ENCODE data around the gene SORCS2. TPM values are rescaled to one million over a fixed set of nuclear protein-coding genes. Genes with fewer than 3 reads are reported as not detected.

The SORCS2 gene
- total RNA-seq, 4 donors from 2014 or later, result 0.19 to 0.85 (median 0.66) TPM

DNA sequence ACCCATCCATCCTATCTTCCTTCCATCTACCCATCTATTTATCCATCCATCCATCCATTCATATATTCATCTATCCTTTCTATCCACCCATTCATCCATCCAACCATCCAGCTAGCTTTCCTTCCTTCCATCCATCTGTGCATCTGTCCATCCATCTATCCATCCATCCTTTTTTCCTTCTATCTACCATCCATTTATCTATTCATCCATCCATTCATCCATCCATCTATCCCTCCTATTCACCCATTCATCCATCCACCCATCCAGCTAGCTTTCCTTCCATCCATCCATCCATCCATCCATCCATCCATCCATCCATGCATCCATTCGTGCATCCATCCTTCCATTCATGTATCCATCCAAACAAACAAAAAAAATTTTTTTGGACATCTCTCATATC lies 123.6 kb downstream of the SORCS2 start:
- TF ChIP-seq, protein P1, sequence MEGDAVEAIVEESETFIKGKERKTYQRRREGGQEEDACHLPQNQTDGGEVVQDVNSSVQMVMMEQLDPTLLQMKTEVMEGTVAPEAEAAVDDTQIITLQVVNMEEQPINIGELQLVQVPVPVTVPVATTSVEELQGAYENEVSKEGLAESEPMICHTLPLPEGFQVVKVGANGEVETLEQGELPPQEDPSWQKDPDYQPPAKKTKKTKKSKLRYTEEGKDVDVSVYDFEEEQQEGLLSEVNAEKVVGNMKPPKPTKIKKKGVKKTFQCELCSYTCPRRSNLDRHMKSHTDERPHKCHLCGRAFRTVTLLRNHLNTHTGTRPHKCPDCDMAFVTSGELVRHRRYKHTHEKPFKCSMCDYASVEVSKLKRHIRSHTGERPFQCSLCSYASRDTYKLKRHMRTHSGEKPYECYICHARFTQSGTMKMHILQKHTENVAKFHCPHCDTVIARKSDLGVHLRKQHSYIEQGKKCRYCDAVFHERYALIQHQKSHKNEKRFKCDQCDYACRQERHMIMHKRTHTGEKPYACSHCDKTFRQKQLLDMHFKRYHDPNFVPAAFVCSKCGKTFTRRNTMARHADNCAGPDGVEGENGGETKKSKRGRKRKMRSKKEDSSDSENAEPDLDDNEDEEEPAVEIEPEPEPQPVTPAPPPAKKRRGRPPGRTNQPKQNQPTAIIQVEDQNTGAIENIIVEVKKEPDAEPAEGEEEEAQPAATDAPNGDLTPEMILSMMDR (IDR thresholded peaks at IDR 0.05; ENCODE audit: low read depth), result no peak

GRCh38 chr4:7319024-7319423 lies 126.7 kb downstream of the SORCS2 start:
- TF ChIP-seq, protein P1 (IDR thresholded peaks at IDR 0.05; ENCODE audit: low read depth), result no peak

DNA sequence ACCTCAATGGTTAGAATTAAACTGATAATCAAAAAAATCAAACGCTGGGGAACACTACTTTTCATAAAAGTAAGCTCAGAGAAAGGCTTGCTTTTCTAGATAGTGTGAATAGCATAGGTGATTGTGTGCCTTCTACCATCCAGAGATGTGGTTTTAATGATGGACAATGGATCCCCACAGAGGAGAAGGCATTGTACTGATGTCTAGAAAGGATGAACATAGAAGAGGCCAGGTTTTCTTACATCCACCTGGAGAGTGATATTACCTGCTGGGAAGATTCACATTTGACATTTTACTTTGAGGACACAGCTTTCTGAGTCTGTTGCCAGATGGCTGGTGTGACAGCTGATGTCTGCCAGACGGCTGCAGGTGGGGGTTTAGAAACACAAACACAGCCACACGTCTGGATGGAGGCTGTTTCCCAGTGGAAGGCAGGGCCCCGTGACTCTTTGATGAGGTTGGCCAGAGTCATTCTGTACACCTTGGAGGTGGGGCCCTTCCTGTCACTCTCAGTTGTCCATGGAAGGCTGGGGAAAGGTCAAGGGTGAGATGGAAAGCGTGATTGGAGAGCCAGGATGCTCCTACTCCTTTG lies 128.0 kb downstream of the SORCS2 start:
- TF ChIP-seq, protein P1 (IDR thresholded peaks at IDR 0.05; ENCODE audit: low read depth), result no peak

GRCh38 chr4:7322166-7322991 lies 130.0 kb downstream of the SORCS2 start:
- TF ChIP-seq, protein P1 (IDR thresholded peaks at IDR 0.05; ENCODE audit: low read depth), result no peak

- TF ChIP-seq, protein P1 (IDR thresholded peaks at IDR 0.05; ENCODE audit: low read depth), result no peak
These were observed 131.1 kb downstream of the SORCS2 start for GRCh38 chr4:7323461-7323871.

- TF ChIP-seq, protein P1 (IDR thresholded peaks at IDR 0.05; ENCODE audit: low read depth), result no peak
These were observed 131.7 kb downstream of the SORCS2 start for GRCh38 chr4:7323872-7324650.

DNA sequence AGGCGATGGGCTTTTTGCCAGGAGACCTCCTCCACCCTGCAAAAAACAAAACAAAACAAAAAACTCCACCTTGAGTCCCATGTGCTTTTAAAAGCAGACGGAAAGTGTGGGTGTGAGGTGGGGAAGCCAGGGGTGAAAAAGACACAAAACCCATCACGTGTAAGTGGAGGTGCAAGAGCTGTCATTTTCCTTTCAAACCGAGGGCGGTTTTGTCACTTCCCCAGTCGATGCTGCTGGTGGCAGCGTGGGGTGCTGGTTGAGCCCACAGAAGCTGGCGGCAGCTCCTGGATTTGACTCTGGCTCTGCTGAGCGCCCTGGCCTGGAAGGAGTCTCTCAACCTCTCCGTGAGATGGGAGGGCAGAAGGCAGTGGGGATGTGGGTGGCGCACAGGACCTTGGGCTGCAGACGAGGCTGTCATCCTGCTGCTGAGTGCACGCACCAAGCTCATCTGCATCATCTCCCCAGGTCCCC lies 132.3 kb downstream of the SORCS2 start:
- TF ChIP-seq, protein P1 (IDR thresholded peaks at IDR 0.05; ENCODE audit: low read depth), result no peak
